SU-DHL-6 (cell line): ENCODE measurements around the gene LRRC8E.

ENCODE experiments used
- EZH2phosphoT487 ChIP-seq: fragments of 200-600 bp; sonication (generic), shearing (Covaris generic); conservative IDR thresholded peaks from 2 replicates; pipeline ENCODE4 v1.6.1; 2018; ENCODE audit warnings: mild to moderate bottlenecking, antibody characterized with exemption, low read length, moderate library complexity, mixed read lengths
- TF ChIP-seq, protein P1 (sequence below): fragments of 200-600 bp; sonication (generic); IDR thresholded peaks from one replicate; pipeline ENCODE4 v1.5.1; 2017; ENCODE audit warnings: antibody characterized with exemption, mild to moderate bottlenecking, low read length, moderate library complexity; ENCODE audit not compliant: insufficient read depth, poor library complexity, severe bottlenecking

DNA sequence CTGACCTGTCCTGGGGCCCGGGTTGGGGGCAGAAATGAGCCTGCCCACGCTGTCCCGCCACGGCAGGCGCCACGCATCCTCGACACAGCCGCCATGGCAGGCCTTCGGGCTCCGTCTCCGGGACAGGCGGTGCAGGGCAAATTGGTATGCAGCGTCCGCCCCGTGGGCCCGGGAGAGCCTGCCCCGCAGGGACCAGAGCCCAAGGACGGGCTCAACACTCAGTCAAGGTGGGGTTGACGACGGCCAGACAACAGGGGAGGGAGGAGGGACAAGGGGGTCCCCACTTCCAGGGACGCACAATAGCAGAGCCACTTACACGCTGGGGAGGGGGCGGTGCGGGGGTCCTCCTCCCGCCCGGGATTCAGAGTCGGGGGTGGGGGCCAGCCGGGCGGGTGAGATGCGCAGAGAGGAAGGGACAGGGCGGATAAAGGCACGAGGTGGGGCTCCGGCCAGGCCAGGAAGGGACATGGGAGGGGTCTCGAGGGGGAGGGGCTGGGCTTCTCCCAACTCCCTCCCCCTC lies 36.4 kb downstream of the LRRC8E start:
- TF ChIP-seq, protein P1, sequence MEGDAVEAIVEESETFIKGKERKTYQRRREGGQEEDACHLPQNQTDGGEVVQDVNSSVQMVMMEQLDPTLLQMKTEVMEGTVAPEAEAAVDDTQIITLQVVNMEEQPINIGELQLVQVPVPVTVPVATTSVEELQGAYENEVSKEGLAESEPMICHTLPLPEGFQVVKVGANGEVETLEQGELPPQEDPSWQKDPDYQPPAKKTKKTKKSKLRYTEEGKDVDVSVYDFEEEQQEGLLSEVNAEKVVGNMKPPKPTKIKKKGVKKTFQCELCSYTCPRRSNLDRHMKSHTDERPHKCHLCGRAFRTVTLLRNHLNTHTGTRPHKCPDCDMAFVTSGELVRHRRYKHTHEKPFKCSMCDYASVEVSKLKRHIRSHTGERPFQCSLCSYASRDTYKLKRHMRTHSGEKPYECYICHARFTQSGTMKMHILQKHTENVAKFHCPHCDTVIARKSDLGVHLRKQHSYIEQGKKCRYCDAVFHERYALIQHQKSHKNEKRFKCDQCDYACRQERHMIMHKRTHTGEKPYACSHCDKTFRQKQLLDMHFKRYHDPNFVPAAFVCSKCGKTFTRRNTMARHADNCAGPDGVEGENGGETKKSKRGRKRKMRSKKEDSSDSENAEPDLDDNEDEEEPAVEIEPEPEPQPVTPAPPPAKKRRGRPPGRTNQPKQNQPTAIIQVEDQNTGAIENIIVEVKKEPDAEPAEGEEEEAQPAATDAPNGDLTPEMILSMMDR = no peak
- no peak for TF ChIP-seq EZH2phosphoT487
